ENCODE results near the gene UBE2H. TPM values are rescaled to one million over a fixed set of nuclear protein-coding genes. Genes with fewer than 3 reads are reported as not detected.
"Not testable (repeated sequence)": the region's sequence is repeated elsewhere in the genome, so short reads cannot be mapped to it uniquely, and the experiment has no call there.

The UBE2H gene
- total RNA-seq, 4 donors from 2014 or later = 63.2 to 154 (median 101) TPM

GRCh38 chr7:129843365-129843898, 109.3 kb downstream of the UBE2H start:
- 72 to 80% methylated on average over 12 of the region's 12 CpGs for WGBS, 2 donors
- intact Hi-C loops (cut with DNase I; ENCODE audit: low total_unique reads) = no loop called here
- no peak for DNase-seq (ENCODE audit: low spot score in 2 of 2)
- no peak overlapping the region for H3K4me3 ChIP-seq (ENCODE audit: low read depth, poor library complexity, severe bottlenecking)
- TF ChIP-seq CTCF (IDR thresholded peaks at IDR 0.05) (no peak), POLR2A (IDR thresholded peaks at IDR 0.05) (no peak)

- intact Hi-C loops (cut with DNase I; ENCODE audit: low total_unique reads) = no loop called here
- 79 to 91% methylated on average over 3 of the region's 3 CpGs for WGBS, 2 donors
- DNase-seq (ENCODE audit: low spot score in 2 of 2) = no peak
- no peak for TF ChIP-seq CTCF (IDR thresholded peaks at IDR 0.05)
- TF ChIP-seq POLR2A (IDR thresholded peaks at IDR 0.05) = no peak
- no peak overlapping the region for H3K4me3 ChIP-seq (ENCODE audit: low read depth, poor library complexity, severe bottlenecking)
These were observed 111.3 kb downstream of the UBE2H start for GRCh38 chr7:129841465-129841864.

GRCh38 chr7:129840757-129841156, 112.0 kb downstream of the UBE2H start:
- H3K4me3 ChIP-seq (ENCODE audit: low read depth, poor library complexity, severe bottlenecking) = no peak overlapping the region
- TF ChIP-seq POLR2A (IDR thresholded peaks at IDR 0.05) (no peak), CTCF (IDR thresholded peaks at IDR 0.05) (no peak)
- no peak for DNase-seq (ENCODE audit: low spot score in 2 of 2)
- intact Hi-C loops (cut with DNase I; ENCODE audit: low total_unique reads) = no loop called here
- 52 to 62% methylated on average over 4 of the region's 4 CpGs for WGBS, 2 donors

- no peak for DNase-seq (ENCODE audit: low spot score in 2 of 2)
- no peak overlapping the region for H3K4me3 ChIP-seq (ENCODE audit: low read depth, poor library complexity, severe bottlenecking)
- WGBS, 2 donors = 89 to 91% methylated on average over 3 of the region's 3 CpGs
- TF ChIP-seq CTCF (IDR thresholded peaks at IDR 0.05) (no peak), POLR2A (IDR thresholded peaks at IDR 0.05) (no peak)
- intact Hi-C loops (cut with DNase I; ENCODE audit: low total_unique reads) = loop anchor here (10.0 kb wide), 1 partner anchor 178 kb away; no protein-coding TSS in a partner anchor
These were observed 115.8 kb downstream of the UBE2H start for GRCh38 chr7:129836983-129837382.

GRCh38 chr7:129835569-129835968, 117.2 kb downstream of the UBE2H start:
- TF ChIP-seq POLR2A (IDR thresholded peaks at IDR 0.05) (no peak), CTCF (IDR thresholded peaks at IDR 0.05) (no peak)
- 86 to 91% methylated on average over 6 of the region's 6 CpGs for WGBS, 2 donors
- DNase-seq (ENCODE audit: low spot score in 2 of 2) = no peak
- intact Hi-C loops (cut with DNase I; ENCODE audit: low total_unique reads) = loop anchor here (10.0 kb wide), 1 partner anchor 179 kb away; no protein-coding TSS in a partner anchor
- H3K4me3 ChIP-seq (ENCODE audit: low read depth, poor library complexity, severe bottlenecking) = no peak overlapping the region

GRCh38 chr7:129833353-129833752, 119.4 kb downstream of the UBE2H start:
- intact Hi-C loops (cut with DNase I; ENCODE audit: low total_unique reads) = loop anchor here (10.0 kb wide), 1 partner anchor 181 kb away; no protein-coding TSS in a partner anchor
- 79 to 84% methylated on average over 6 of the region's 6 CpGs for WGBS, 2 donors
- H3K4me3 ChIP-seq (ENCODE audit: low read depth, poor library complexity, severe bottlenecking); DNase-seq (ENCODE audit: low spot score in 2 of 2): not testable (repeated sequence)
